CD4-positive, alpha-beta T cell treated with Interleukin-17A for 4 hours (primary cell): ENCODE measurements around the gene KRTAP5-1.
"Not testable (repeated sequence)": the region's sequence is repeated elsewhere in the genome, so short reads cannot be mapped to it uniquely, and the experiment has no call there.

ENCODE experiments used
- DNase-seq: peaks from one replicate; pipeline ENCODE4 v3.0.0-alpha.2; 2020; ENCODE audit warnings: mixed read lengths

The KRTAP5-1 gene

GRCh38 chr11:1600626-1601025 lies 15.5 kb upstream of the KRTAP5-1 start:
- no peak for DNase-seq

GRCh38 chr11:1598816-1599215 lies 13.7 kb upstream of the KRTAP5-1 start:
- DNase-seq = no peak

- not testable (repeated sequence) for DNase-seq
These were observed 13.3 kb upstream of the KRTAP5-1 start for GRCh38 chr11:1598406-1598805.

GRCh38 chr11:1597994-1598380 lies 12.9 kb upstream of the KRTAP5-1 start, which contains the start of gene KRTAP5-2:
Gene KRTAP5-2, minus strand, starts transcription at chr11:1598294. Its CDS starts 44 bp downstream, at chr11:1598250.
- DNase-seq = no peak

- DNase-seq = no peak
These were observed 12.4 kb upstream of the KRTAP5-1 start for GRCh38 chr11:1597331-1597993.

DNA sequence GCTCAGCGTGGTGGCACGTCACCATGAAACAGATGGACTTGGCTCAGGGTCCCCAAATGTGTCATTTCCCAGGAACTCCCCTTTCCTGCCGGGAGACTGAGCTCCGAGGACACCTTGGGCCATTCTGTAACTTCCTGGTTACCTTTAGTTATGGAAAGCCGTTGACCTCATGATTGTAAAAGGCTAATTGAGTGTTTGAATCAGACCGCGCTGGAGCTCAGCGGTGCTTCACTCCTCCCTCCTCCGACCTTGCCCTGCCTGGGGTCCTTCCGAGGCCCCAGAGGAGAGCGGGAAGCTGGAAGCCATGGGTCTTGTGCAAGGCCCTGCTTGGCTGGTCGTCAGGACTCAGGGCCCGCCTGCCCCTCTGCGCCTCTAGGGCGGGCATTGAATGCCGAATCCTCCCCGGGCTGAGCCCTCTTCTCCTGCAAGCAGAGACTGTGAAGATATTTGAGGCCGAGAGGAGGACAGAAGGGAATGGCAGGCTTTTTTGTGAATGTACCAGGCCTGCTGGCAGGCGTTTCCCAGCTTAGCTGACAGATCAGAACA lies 11.6 kb upstream of the KRTAP5-1 start:
- DNase-seq = not testable (repeated sequence)

- not testable (repeated sequence) for DNase-seq
These were observed 11.0 kb upstream of the KRTAP5-1 start for GRCh38 chr11:1595994-1596575.

DNA sequence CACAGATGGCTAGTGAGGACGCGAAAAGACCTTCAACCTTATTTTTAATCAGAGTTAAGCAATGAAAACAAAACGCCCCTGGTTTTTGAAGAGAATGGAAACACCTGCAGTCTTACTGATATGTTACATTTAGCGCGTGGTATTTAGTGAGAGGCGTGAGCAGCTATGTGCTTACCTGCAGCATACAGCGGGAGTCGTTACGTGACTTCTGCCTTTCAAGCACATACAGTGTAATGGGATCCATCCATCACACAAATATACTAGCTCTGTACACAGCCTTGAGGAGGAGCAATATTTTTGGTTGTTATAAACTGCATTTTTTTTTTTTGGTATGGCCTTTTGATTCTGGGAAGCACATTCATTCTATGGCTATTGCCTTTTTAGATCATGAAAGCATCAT lies 7.5 kb upstream of the KRTAP5-1 start:
- DNase-seq = no peak

DNA sequence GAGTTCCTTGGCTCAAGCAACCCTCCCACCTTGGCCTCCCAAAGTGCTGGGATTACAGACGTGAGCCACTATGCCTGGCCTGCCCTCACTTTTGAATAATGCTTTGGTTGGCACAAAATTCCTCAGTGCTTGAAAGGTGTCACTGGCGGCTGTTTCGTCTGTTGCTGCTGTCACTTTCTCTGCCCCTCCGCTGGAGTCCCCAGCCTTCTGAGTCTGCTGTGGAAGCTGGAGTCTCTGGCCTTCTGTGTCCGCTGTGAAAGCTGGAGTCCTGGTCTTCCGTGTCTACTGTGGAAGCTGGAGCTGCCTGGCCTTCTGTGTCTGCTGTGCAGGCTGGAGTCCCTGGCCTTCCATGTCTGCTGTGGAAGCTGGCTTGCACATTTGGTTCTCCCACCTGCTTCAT lies 4.9 kb upstream of the KRTAP5-1 start:
- DNase-seq = no peak

- peak; percentile 40 for DNase-seq
These were observed 4.3 kb upstream of the KRTAP5-1 start for GRCh38 chr11:1589191-1589963.

DNA sequence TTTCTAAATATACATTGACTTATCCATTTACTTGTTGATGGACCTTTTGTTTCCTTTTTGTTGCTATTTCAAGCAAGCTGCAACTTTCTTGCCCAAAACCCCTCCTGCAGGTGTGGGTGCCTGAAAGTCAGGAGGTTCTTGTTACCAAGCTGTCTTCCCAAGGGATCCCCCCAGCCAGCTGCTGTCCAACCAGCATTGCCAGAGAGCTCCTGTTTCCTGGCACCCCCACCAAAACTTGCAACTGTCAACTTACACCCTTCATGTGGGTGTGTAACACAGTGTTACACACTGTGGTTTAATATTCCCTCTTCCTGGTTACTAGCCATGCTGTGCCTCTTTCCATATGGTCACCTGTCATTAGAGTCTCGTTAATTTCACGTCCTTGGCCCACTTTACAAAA lies 1.6 kb upstream of the KRTAP5-1 start:
- DNase-seq = no peak

GRCh38 chr11:1582909-1583308 lies 2.2 kb downstream of the KRTAP5-1 start:
- DNase-seq = not testable (repeated sequence)

DNA sequence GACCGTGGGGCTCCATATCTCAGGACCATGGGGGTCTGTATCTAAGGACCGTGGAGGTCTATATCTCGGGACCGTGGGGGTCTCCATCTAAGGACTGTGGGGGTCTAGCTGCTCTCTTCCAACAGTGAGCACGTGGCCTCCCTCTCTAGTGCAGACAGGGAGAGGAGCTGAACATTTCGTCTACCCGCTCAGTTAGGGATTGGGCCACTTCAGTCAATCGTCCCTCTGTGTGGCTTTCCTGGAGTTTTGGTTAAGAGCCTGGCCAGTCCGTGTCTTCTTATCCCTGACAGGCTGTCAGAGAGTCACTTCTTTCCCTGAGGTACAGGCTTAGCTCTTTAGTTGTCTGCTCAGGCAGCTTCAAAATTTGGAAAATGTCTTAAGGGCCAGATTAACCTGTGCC lies 3.1 kb downstream of the KRTAP5-1 start:
- no peak for DNase-seq

GRCh38 chr11:1576825-1577224 lies 8.3 kb downstream of the KRTAP5-1 start:
- no peak for DNase-seq

DNA sequence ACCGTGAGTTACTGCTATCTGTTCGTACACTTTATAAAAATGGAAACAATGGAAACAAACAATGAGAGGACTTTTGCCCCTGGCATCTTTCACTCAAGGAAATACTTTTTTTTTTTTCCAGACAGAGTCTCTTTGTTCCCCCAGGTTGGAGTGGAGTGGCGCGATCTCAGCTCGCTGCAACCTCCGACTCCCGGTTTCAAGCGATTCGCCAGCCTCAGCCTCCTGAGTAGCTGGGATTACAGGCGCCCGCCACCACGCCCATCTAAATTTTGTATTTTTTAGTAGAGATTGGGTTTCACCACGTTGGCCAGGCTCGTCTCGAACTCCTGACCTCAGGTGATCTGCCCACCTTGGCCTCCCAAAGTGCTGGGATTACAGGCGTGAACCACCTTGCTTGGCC lies 9.3 kb downstream of the KRTAP5-1 start:
- DNase-seq = not testable (repeated sequence)

DNA sequence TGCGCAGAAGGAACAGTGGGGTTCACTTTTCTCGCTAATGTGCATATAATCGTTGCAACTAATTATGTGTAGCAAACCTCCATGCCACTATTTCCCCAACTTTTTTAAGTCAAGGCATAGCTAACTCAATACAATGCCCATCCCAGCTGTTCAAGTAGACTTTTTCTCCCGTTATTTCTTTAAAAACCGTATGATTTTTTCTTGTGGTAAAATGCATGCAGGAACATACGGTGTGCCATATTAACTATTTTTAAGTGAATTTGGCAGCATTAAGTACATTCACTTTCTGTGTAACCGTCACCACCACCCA lies 10.2 kb downstream of the KRTAP5-1 start:
- DNase-seq = no peak

GRCh38 chr11:1574238-1574932 lies 10.7 kb downstream of the KRTAP5-1 start:
- DNase-seq = peak; percentile 69

- no peak for DNase-seq
These were observed 11.2 kb downstream of the KRTAP5-1 start for GRCh38 chr11:1573903-1574237.

- DNase-seq = peak; percentile 42
These were observed 11.8 kb downstream of the KRTAP5-1 start for GRCh38 chr11:1573077-1573902.

GRCh38 chr11:1572197-1573076 lies 12.6 kb downstream of the KRTAP5-1 start, which contains the start of gene DUSP8:
Gene DUSP8, minus strand, starts transcription at chr11:1572271. Its CDS starts 6,445 bp downstream, at chr11:1565826.
- peak; percentile 97 for DNase-seq

- DNase-seq = no peak
These were observed 13.3 kb downstream of the KRTAP5-1 start for GRCh38 chr11:1571760-1572196.
